Measurements from ENCODE around the gene CAPN1. TPM values are rescaled to one million over a fixed set of nuclear protein-coding genes. Genes with fewer than 3 reads are reported as not detected.
A peak's percentile ranks its signal among the peaks of the same experiment; 100 is the strongest.

Gene CAPN1
- total RNA-seq, 4 donors from 2014 or later = 52.7 to 153 (median 106) TPM

- H3K36me3 ChIP-seq = no peaks in the 10 kb centered on the region
Measured at GRCh38 chr11:65260302-65260701, 78.6 kb downstream of the CAPN1 start.

GRCh38 chr11:65260756-65261590 is 79.2 kb downstream of the CAPN1 start:
- ATAC-seq (peak; percentile 9 to 11), DNase-seq (no peak)
- intact Hi-C loops (cut with DNase I; ENCODE audit: low total_unique reads) = loop anchor here (5.0 kb wide), 1 partner anchor 71 kb away; the partner anchor contains the start of gene DPF2
- no peaks in the 10 kb centered on the region for H3K27me3 ChIP-seq
- H3K4me1 ChIP-seq = peaks cover 11 to 12% of the 10 kb centered on the region in 2 donors
- H3K27ac ChIP-seq = peak overlapping the region; percentile 87 to 97 (median 93)
- no peak for TF ChIP-seq CTCF (IDR thresholded peaks at IDR 0.05 in 4 of 5, conservative IDR thresholded peaks at IDR 0.05 in 1 of 5)
- TF ChIP-seq POLR2A (IDR thresholded peaks at IDR 0.05) = no peak
- in situ Hi-C loops (cut with MboI; ENCODE audit: low sequenced_read_pairs in 4 of 4) = no loop called here
- H3K9me3 ChIP-seq = no peaks in the 10 kb centered on the region
- H3K4me3 ChIP-seq = peak overlapping the region; percentile 75 to 89 (median 78)
- H3K36me3 ChIP-seq = no peaks in the 10 kb centered on the region

More at GRCh38 chr11:65260302-65260701, 78.6 kb downstream of the CAPN1 start:
- H3K27me3 ChIP-seq = no peaks in the 10 kb centered on the region
- H3K4me3 ChIP-seq = no peak overlapping the region
- no peak for ATAC-seq
- H3K4me1 ChIP-seq = peaks cover 11 to 12% of the 10 kb centered on the region in 2 donors
- intact Hi-C loops (cut with DNase I; ENCODE audit: low total_unique reads) = loop anchor here (5.0 kb wide), 1 partner anchor 72 kb away; the partner anchor contains the start of gene DPF2
- no peak for DNase-seq
- H3K27ac ChIP-seq = no peak overlapping the region
- no peaks in the 10 kb centered on the region for H3K9me3 ChIP-seq
- TF ChIP-seq POLR2A (IDR thresholded peaks at IDR 0.05) = no peak
- no peak for TF ChIP-seq CTCF (IDR thresholded peaks at IDR 0.05 in 4 of 5, conservative IDR thresholded peaks at IDR 0.05 in 1 of 5)
- in situ Hi-C loops (cut with MboI; ENCODE audit: low sequenced_read_pairs in 4 of 4) = no loop called here

Other genes with a start within 250 kb of the CAPN1 start
- gene GPHA2, start 246.0 kb upstream of the CAPN1 start, total RNA-seq = not detected
- not detected for gene MAJIN, start 209.8 kb upstream of the CAPN1 start, total RNA-seq
- gene BATF2, start 185.0 kb upstream of the CAPN1 start, total RNA-seq = 1 to 10 TPM in 3 of 4 donors, under 1 TPM in 1; 0.97 to 3.3 (median 2.3) TPM
- gene ARL2, start 167.8 kb upstream of the CAPN1 start, total RNA-seq = 100 to 1,000 TPM; 150 to 268 (median 170) TPM
- gene SNX15, start 154.5 kb upstream of the CAPN1 start, total RNA-seq = 10 to 100 TPM; 16.9 to 33.3 (median 25.9) TPM
- gene SAC3D1, start 140.7 kb upstream of the CAPN1 start, total RNA-seq = 10 to 100 TPM in 3 of 4 donors, 1 to 10 TPM in 1; 9.0 to 27.2 (median 14.4) TPM
- 1 to 10 TPM in 3 of 4 donors, under 1 TPM in 1; 0.22 to 4.0 (median 2.6) TPM for gene NAALADL1, start 123.4 kb upstream of the CAPN1 start, total RNA-seq
- gene CDCA5, start 97.9 kb upstream of the CAPN1 start, total RNA-seq = 1 to 10 TPM in 1 of 4 donors, under 1 TPM in 2, not detected in 1; 0.36 to 1.3 (median 1.00) TPM
- gene ZFPL1, start 97.7 kb upstream of the CAPN1 start, total RNA-seq = 10 to 100 TPM; 35.7 to 42.0 (median 40.6) TPM
- gene VPS51, start 85.7 kb upstream of the CAPN1 start, total RNA-seq = 100 to 1,000 TPM; 206 to 515 (median 266) TPM
- gene TM7SF2, start 70.1 kb upstream of the CAPN1 start, total RNA-seq = 10 to 100 TPM in 2 of 4 donors, 1 to 10 TPM in 2; 7.3 to 18.4 (median 11.0) TPM
- 10 to 100 TPM; 10.3 to 30.7 (median 24.1) TPM for gene ZNHIT2, start 64.2 kb upstream of the CAPN1 start, total RNA-seq
- gene FAU, start 59.8 kb upstream of the CAPN1 start, total RNA-seq = 100 to 1,000 TPM; 353 to 521 (median 436) TPM
- 10 to 100 TPM; 54.9 to 76.5 (median 63.6) TPM for gene MRPL49, start 59.6 kb upstream of the CAPN1 start, total RNA-seq
- 10 to 100 TPM; 24.6 to 77.5 (median 37.3) TPM for gene SYVN1, start 47.4 kb upstream of the CAPN1 start, total RNA-seq
- not detected for gene SPDYC, start 11.7 kb upstream of the CAPN1 start, total RNA-seq
- gene POLA2, start 80.0 kb downstream of the CAPN1 start, total RNA-seq = 1 to 10 TPM; 2.9 to 9.2 (median 6.9) TPM
- gene CDC42EP2, start 132.9 kb downstream of the CAPN1 start, total RNA-seq = 10 to 100 TPM in 1 of 4 donors, 1 to 10 TPM in 3; 5.0 to 11.6 (median 5.6) TPM
- 10 to 100 TPM; 22.4 to 46.4 (median 36.1) TPM for gene DPF2, start 151.9 kb downstream of the CAPN1 start, total RNA-seq
- gene TIGD3, start 172.8 kb downstream of the CAPN1 start, total RNA-seq = under 1 TPM; 0.16 to 0.71 (median 0.48) TPM
- gene SLC25A45, start 200.7 kb downstream of the CAPN1 start, total RNA-seq = 10 to 100 TPM in 1 of 4 donors, 1 to 10 TPM in 3; 2.6 to 12.4 (median 5.6) TPM
- gene FRMD8, start 204.7 kb downstream of the CAPN1 start, total RNA-seq = 10 to 100 TPM; 11.5 to 51.7 (median 20.1) TPM
- 100 to 1,000 TPM in 1 of 4 donors, 10 to 100 TPM in 3; 24.1 to 472 (median 32.8) TPM for gene NEAT1, start 240.9 kb downstream of the CAPN1 start, total RNA-seq

All from gastrocnemius medialis (tissue), 4 donors.